HepG2 (cell line): ENCODE results near the gene HSD17B11. TPM values are rescaled to one million over a fixed set of nuclear protein-coding genes. Genes with fewer than 3 reads are reported as not detected.

Experiments
- ARNT ChIP-seq: fragments of 450-650 bp; IDR thresholded peaks from 2 replicates; pipeline ENCODE4 v1.6.1; 2017
- ATRX ChIP-seq: sonication (generic); formaldehyde crosslinking; IDR thresholded peaks from 2 replicates; pipeline ENCODE4 v1.4.0; 2020; ENCODE audit warnings: missing genetic modification reagents, borderline replicate concordance
- CCAR2 ChIP-seq: fragments of 200-400 bp; formaldehyde crosslinking; optimal IDR thresholded peaks from 2 replicates; pipeline ENCODE3; 2018; ENCODE audit warnings: low read depth, mild to moderate bottlenecking, low read length, moderate library complexity
- GATAD1 ChIP-seq: IDR thresholded peaks from 2 replicates; pipeline ENCODE4 v1.6.1; 2016; ENCODE audit warnings: missing genetic modification reagents, missing compliant biosample characterization
- HCFC1 ChIP-seq: fragments of 150-350 bp; IDR thresholded peaks from 2 replicates; pipeline ENCODE4 v1.6.1; 2014; ENCODE audit warnings: low read depth, low read length
- HES4 ChIP-seq: sonication (generic); formaldehyde crosslinking; IDR thresholded peaks from 2 replicates; pipeline ENCODE4 v1.9.0; 2021; ENCODE audit warnings: mild to moderate bottlenecking, missing genetic modification reagents, borderline replicate concordance
- HIVEP1 ChIP-seq: sonication (generic); formaldehyde crosslinking; IDR thresholded peaks from 2 replicates; pipeline ENCODE4 v1.4.0; 2020; ENCODE audit warnings: mild to moderate bottlenecking, missing genetic modification reagents
- HNF4G ChIP-seq, 2 experiments: sonication (generic) in 1 of 2; formaldehyde crosslinking in 1 of 2; IDR thresholded peaks; 2 replicates each; pipeline versions ENCODE4 v1.4.0 to v1.6.1; 2011 to 2020; ENCODE audit warnings: borderline replicate concordance in 2 of 2, low read depth in 2 of 2, mild to moderate bottlenecking in 2 of 2, low read length in 1 of 2, missing genetic modification reagents in 1 of 2, moderate library complexity in 1 of 2
- IKZF1 ChIP-seq: fragments of 450-650 bp; IDR thresholded peaks from 2 replicates; pipeline ENCODE4 v1.7.1; 2016
- KLF15 ChIP-seq: sonication (generic); formaldehyde crosslinking; IDR thresholded peaks from 2 replicates; pipeline ENCODE4 v1.8.1; 2023; ENCODE audit warnings: borderline replicate concordance, mild to moderate bottlenecking, inconsistent platforms, missing genetic modification reagents, mixed read lengths
- MATR3 ChIP-seq: sonication (generic); formaldehyde crosslinking; IDR thresholded peaks from 2 replicates; pipeline ENCODE4 v1.4.0; 2020; ENCODE audit warnings: missing genetic modification reagents
- MZF1 ChIP-seq: sonication (generic); formaldehyde crosslinking; IDR thresholded peaks from 2 replicates; pipeline ENCODE4 v1.8.1; 2023; ENCODE audit warnings: mild to moderate bottlenecking, missing genetic modification reagents, borderline replicate concordance
- NFKBIZ ChIP-seq: IDR thresholded peaks from 2 replicates; pipeline ENCODE4 v1.6.1; 2018; ENCODE audit warnings: missing genetic modification reagents, missing compliant biosample characterization
- NFRKB ChIP-seq: fragments of 450-650 bp; IDR thresholded peaks from 2 replicates; pipeline ENCODE4 v1.6.1; 2017
- ONECUT2 ChIP-seq: sonication (generic); formaldehyde crosslinking; IDR thresholded peaks from 2 replicates; pipeline ENCODE4 v1.4.0; 2020; ENCODE audit warnings: missing genetic modification reagents
- SNAPC2 ChIP-seq: sonication (generic); formaldehyde crosslinking; IDR thresholded peaks from 2 replicates; pipeline ENCODE4 v1.8.1; 2022; ENCODE audit warnings: mild to moderate bottlenecking, missing genetic modification reagents
- SRY ChIP-seq: sonication (generic); formaldehyde crosslinking; IDR thresholded peaks from 2 replicates; pipeline ENCODE4 v1.8.0; 2022; ENCODE audit warnings: mild to moderate bottlenecking, missing genetic modification reagents
- ZBTB7B ChIP-seq: sonication (generic); formaldehyde crosslinking; IDR thresholded peaks from 2 replicates; pipeline ENCODE4 v1.4.0; 2020; ENCODE audit warnings: missing genetic modification reagents
- ZMYM2 ChIP-seq: sonication (generic); formaldehyde crosslinking; IDR thresholded peaks from 2 replicates; pipeline ENCODE4 v1.8.0; 2022; ENCODE audit warnings: mild to moderate bottlenecking, missing genetic modification reagents
- ZNF10 ChIP-seq: sonication (generic); formaldehyde crosslinking; IDR thresholded peaks from 2 replicates; pipeline ENCODE4 v1.4.0; 2020; ENCODE audit warnings: mild to moderate bottlenecking, low read depth, missing genetic modification reagents, borderline replicate concordance
- ZNF326 ChIP-seq: sonication (generic); formaldehyde crosslinking; IDR thresholded peaks from 2 replicates; pipeline ENCODE4 v1.4.0; 2020; ENCODE audit warnings: missing genetic modification reagents, borderline replicate concordance
- ZNF510 ChIP-seq: sonication (generic); formaldehyde crosslinking; IDR thresholded peaks from 2 replicates; pipeline ENCODE4 v1.4.0; 2020; ENCODE audit warnings: low read depth, mild to moderate bottlenecking, missing genetic modification reagents
- ZNF605 ChIP-seq: sonication (generic); formaldehyde crosslinking; IDR thresholded peaks from 2 replicates; pipeline ENCODE4 v1.8.0; 2022; ENCODE audit warnings: mild to moderate bottlenecking, missing genetic modification reagents
- ZNF883 ChIP-seq: sonication (generic); formaldehyde crosslinking; IDR thresholded peaks from 2 replicates; pipeline ENCODE4 v1.5.1; 2020; ENCODE audit warnings: mild to moderate bottlenecking, missing genetic modification reagents; ENCODE audit errors: not compliant biosample characterization
- polyA plus RNA-seq, 8 experiments: library from polyadenylated mRNA; depleted of rRNA in 3 of 8; stranded (reverse) in 7 of 8; unstranded in 1 of 8; fragments of >200 nt; fragmentation: Illumina TruSeq in 4 of 8; extraction: Trizol in 4 of 8; gene quantifications; 2 replicates each; pipeline versions ENCODE4 v1.2.1 to v1.2.3, GENCODE V29; 2011 to 2016; ENCODE audit warnings: low read depth in 4 of 8, missing spikeins in 1 of 8, mixed read lengths in 1 of 8; ENCODE audit not compliant: insufficient read depth in 1 of 8
- total RNA-seq, 5 experiments: library from RNA; depleted of rRNA; stranded (reverse); fragments of >200 nt; fragmentation: Illumina TruSeq; extraction: Trizol; gene quantifications; 2 replicates each; pipeline ENCODE4 v1.2.3, GENCODE V29; 2016; ENCODE audit warnings: low read depth in 1 of 5
- TF ChIP-seq, protein P1 (sequence below): sonication (generic); formaldehyde crosslinking; IDR thresholded peaks from 2 replicates; pipeline ENCODE4 v1.5.0; 2020; ENCODE audit warnings: missing genetic modification reagents
- TF ChIP-seq, protein P2 (sequence below): sonication (generic); formaldehyde crosslinking; IDR thresholded peaks from 2 replicates; pipeline ENCODE4 v1.5.1; 2020; ENCODE audit warnings: mild to moderate bottlenecking, moderate library complexity, missing genetic modification reagents
- TF ChIP-seq, protein P3 (sequence below): sonication (generic); formaldehyde crosslinking; IDR thresholded peaks from 2 replicates; pipeline ENCODE4 v1.4.0; 2020; ENCODE audit warnings: missing genetic modification reagents, borderline replicate concordance

HSD17B11 gene
- total and polyA plus RNA-seq, 2 of the 13 experiments (the other 11 are each of a cell fraction or from before 2014, with no cell fraction given) = 121 to 158 TPM

GRCh38 chr4:87390891-87391575, at the start of gene HSD17B11 (continued):
- no peak for TF ChIP-seq MATR3 (CRISPR knock-in tag)
- TF ChIP-seq HES4 (CRISPR knock-in tag) = 0 out of 2 replicates have a peak, but pooled peaks have one; percentile 5
- peak; percentile 73 for TF ChIP-seq GATAD1 (CRISPR knock-in tag)
- TF ChIP-seq NFRKB = no peak
- peak; percentile 92 for TF ChIP-seq ZNF605
- no peak for TF ChIP-seq KLF15
- no peak for TF ChIP-seq ZNF10
- TF ChIP-seq, protein P1, sequence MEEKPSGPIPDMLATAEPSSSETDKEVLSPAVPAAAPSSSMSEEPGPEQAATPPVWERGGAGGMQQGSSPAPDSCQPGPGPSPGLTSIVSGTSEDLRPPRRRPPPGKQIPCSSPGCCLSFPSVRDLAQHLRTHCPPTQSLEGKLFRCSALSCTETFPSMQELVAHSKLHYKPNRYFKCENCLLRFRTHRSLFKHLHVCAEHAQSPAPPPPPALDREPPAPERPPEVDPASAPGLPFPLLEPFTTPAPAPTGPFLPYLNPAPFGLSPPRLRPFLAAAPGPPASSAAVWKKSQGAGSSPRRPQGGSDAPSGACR (CRISPR knock-in tag) = peak; percentile 89; the same call in 1 of the 2 replicates
- TF ChIP-seq HCFC1 = no peak
- TF ChIP-seq SNAPC2 (CRISPR knock-in tag) = peak; percentile 43; the same call in 1 of the 2 replicates
- TF ChIP-seq IKZF1 = no peak
- TF ChIP-seq ONECUT2 (CRISPR knock-in tag) = peak; percentile 20; the same call in 1 of the 2 replicates
- TF ChIP-seq SRY (CRISPR knock-in tag) = 0 out of 2 replicates have a peak, but pooled peaks have one; percentile 78
- no peak for TF ChIP-seq ZNF326 (CRISPR knock-in tag)
- TF ChIP-seq, protein P2, sequence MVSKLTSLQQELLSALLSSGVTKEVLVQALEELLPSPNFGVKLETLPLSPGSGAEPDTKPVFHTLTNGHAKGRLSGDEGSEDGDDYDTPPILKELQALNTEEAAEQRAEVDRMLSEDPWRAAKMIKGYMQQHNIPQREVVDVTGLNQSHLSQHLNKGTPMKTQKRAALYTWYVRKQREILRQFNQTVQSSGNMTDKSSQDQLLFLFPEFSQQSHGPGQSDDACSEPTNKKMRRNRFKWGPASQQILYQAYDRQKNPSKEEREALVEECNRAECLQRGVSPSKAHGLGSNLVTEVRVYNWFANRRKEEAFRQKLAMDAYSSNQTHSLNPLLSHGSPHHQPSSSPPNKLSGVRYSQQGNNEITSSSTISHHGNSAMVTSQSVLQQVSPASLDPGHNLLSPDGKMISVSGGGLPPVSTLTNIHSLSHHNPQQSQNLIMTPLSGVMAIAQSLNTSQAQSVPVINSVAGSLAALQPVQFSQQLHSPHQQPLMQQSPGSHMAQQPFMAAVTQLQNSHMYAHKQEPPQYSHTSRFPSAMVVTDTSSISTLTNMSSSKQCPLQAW (CRISPR knock-in tag) = peak; percentile 87
- TF ChIP-seq, protein P3, sequence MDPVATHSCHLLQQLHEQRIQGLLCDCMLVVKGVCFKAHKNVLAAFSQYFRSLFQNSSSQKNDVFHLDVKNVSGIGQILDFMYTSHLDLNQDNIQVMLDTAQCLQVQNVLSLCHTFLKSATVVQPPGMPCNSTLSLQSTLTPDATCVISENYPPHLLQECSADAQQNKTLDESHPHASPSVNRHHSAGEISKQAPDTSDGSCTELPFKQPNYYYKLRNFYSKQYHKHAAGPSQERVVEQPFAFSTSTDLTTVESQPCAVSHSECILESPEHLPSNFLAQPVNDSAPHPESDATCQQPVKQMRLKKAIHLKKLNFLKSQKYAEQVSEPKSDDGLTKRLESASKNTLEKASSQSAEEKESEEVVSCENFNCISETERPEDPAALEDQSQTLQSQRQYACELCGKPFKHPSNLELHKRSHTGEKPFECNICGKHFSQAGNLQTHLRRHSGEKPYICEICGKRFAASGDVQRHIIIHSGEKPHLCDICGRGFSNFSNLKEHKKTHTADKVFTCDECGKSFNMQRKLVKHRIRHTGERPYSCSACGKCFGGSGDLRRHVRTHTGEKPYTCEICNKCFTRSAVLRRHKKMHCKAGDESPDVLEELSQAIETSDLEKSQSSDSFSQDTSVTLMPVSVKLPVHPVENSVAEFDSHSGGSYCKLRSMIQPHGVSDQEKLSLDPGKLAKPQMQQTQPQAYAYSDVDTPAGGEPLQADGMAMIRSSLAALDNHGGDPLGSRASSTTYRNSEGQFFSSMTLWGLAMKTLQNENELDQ (CRISPR knock-in tag) = no peak
- TF ChIP-seq ZBTB7B (CRISPR knock-in tag) = peak; percentile 92
- peak; percentile 83 for TF ChIP-seq ZMYM2 (CRISPR knock-in tag)
- no peak for TF ChIP-seq ZNF883 (CRISPR knock-in tag)
- TF ChIP-seq ATRX (CRISPR knock-in tag) = no peak
- peak; percentile 74; the same call in 1 of the 2 replicates for TF ChIP-seq NFKBIZ
- peak; percentile 88; the same call in 1 of the 2 replicates for TF ChIP-seq MZF1 (CRISPR knock-in tag)
- TF ChIP-seq ARNT = no peak
- peak; percentile 88 for TF ChIP-seq HIVEP1 (CRISPR knock-in tag)
- peak; percentile 52 for TF ChIP-seq CCAR2
- peak; percentile 85 for TF ChIP-seq ZNF510 (CRISPR knock-in tag)
- TF ChIP-seq HNF4G (IDR thresholded peaks at IDR 0.05; ENCODE audit: borderline replicate concordance, low read depth, low read length) = peak; percentile 86
- peak; percentile 94; the same call in 1 of the 2 replicates for TF ChIP-seq HNF4G (CRISPR knock-in tag; IDR thresholded peaks at IDR 0.05; ENCODE audit: borderline replicate concordance, low read depth)
